ENCODE results near the gene NWD2. TPM values are rescaled to one million over a fixed set of nuclear protein-coding genes. Genes with fewer than 3 reads are reported as not detected.

Gene NWD2
- total RNA-seq, 2 donors from 2014 or later, result 0.07 to 0.08 TPM

DNA sequence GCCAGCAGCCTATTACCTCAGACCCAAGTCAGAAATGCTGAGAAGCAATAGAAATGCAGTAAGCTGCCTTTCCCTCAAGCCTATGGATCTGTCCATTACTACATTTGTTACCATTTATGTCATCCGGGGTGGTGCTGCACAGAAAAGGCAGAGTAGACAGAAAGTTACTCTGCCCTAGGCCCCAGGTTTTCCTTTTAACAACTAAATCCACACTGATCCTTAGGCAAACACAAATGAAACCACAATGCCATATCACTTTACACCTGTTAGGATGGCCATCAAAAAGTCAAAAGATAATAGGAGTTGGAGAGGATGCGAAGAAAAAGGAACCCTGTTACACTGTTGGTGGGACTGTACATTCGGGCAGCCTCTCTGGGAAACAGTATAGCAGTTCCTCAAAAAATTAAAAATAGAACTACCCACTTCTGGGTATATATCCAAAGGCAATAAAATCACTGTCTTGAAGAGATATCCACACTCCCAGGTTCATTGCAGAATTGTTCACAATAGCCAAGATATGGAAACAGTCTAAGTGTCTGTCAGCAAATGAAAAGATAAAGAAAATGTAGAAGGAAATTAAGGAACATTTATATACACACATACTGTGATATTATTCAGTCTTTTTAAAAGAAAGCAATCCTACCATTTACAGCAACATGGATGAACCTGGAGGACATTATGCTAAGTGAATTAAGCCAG lies 186.3 kb downstream of the NWD2 start:
- no peak for DNase-seq (ENCODE audit: low spot score)
- TF ChIP-seq CTCF (IDR thresholded peaks at IDR 0.05), result no peak
- Histone ChIP-seq H3K27me3 (no peaks in the 10 kb centered on the region), H3K4me3 (no peak overlapping the region), H3K9me3 (no peaks in the 10 kb centered on the region), H3K4me1 (no peaks in the 10 kb centered on the region), H3K27ac (no peak overlapping the region), H3K36me3 (no peaks in the 10 kb centered on the region)

DNA sequence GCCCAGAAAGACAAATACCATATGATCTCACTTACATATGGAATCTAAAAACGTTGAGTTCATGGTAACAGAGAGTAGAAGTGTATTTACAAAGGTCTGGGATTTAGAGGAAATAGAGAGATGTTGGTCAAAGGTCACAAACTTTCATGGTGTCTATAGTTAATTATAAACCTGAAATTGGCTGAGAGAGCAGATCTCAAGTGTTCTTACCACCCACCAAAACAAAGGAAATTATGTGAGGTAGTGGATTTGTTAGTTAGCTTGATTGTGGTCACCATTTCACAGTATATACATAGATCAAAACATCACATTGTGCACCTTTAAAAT lies 186.8 kb downstream of the NWD2 start:
- no peaks in the 10 kb centered on the region for H3K36me3 ChIP-seq
- DNase-seq (ENCODE audit: low spot score), result no peak
- no peaks in the 10 kb centered on the region for H3K27me3 ChIP-seq
- H3K27ac ChIP-seq, result no peak overlapping the region
- no peaks in the 10 kb centered on the region for H3K4me1 ChIP-seq
- no peak for TF ChIP-seq CTCF (IDR thresholded peaks at IDR 0.05)
- no peaks in the 10 kb centered on the region for H3K9me3 ChIP-seq
- no peak overlapping the region for H3K4me3 ChIP-seq

DNA sequence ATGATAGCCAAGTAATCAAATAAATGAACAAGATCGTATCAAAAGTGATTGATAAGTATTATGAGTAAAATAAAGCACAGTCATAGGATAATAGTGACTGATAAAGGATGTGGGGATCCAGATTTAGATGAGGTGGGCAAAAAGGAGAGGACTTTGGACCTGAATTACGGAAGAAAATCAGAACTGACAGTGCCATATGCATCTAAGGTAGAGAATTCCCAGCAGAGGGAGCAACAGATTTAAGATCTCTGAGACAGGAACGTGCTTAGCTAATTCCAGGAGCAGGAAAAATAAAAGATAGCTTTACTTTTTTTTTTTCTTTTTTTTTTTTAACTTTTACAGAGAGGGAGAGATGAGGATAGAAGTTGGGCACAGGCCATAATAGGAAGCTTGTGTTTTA lies 189.9 kb downstream of the NWD2 start:
- TF ChIP-seq CTCF (IDR thresholded peaks at IDR 0.05), result no peak
- no peaks in the 10 kb centered on the region for H3K36me3 ChIP-seq
- no peaks in the 10 kb centered on the region for H3K9me3 ChIP-seq
- H3K4me1 ChIP-seq, result no peaks in the 10 kb centered on the region
- H3K4me3 ChIP-seq, result no peak overlapping the region
- no peaks in the 10 kb centered on the region for H3K27me3 ChIP-seq
- no peak for DNase-seq (ENCODE audit: low spot score)
- no peak overlapping the region for H3K27ac ChIP-seq

- no peaks in the 10 kb centered on the region for H3K9me3 ChIP-seq
- DNase-seq (ENCODE audit: low spot score), result no peak
- H3K36me3 ChIP-seq, result no peaks in the 10 kb centered on the region
- H3K27me3 ChIP-seq, result no peaks in the 10 kb centered on the region
- no peaks in the 10 kb centered on the region for H3K4me1 ChIP-seq
- no peak for TF ChIP-seq CTCF (IDR thresholded peaks at IDR 0.05)
- H3K27ac ChIP-seq, result no peak overlapping the region
- H3K4me3 ChIP-seq, result no peak overlapping the region
Measured at GRCh38 chr4:37436546-37436945, 192.0 kb downstream of the NWD2 start.

DNA sequence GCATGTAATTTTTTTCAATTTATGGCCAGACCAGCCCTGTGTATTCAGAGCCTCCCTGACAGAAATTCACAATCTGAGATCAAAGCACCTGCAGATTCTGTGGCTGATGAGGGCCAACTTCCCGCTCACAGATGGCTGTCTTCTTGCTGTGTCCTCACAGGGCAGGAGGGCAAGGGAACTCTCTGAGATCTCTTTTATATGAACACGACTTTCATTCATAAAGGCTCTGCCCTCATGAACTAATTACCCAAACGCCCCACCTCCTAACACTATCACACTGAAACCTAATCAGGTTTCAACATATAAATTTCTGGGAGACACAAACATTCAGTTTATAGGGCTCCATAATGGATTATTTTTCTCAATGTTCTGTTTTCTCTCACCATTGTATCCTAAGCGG lies 192.6 kb downstream of the NWD2 start:
- Histone ChIP-seq H3K4me3 (no peak overlapping the region), H3K36me3 (no peaks in the 10 kb centered on the region), H3K27ac (no peak overlapping the region), H3K9me3 (no peaks in the 10 kb centered on the region), H3K4me1 (no peaks in the 10 kb centered on the region), H3K27me3 (no peaks in the 10 kb centered on the region)
- no peak for DNase-seq (ENCODE audit: low spot score)
- TF ChIP-seq CTCF (IDR thresholded peaks at IDR 0.05), result no peak
